Endothelial cell of umbilical vein (primary cell): ENCODE measurements around the gene PRUNE2. TPM values are rescaled to one million over a fixed set of nuclear protein-coding genes. Genes with fewer than 3 reads are reported as not detected.

Source experiments
- BruUV-seq: library from RNA; stranded (reverse); fragments of 400-500 nt; replicated peaks from 2 replicates; lab custom pipeline; 2021; lab: Mats Ljungman, UMichigan
- CTCF ChIA-PET: fragments of 300-600, 350-600 bp; sonication (Branson Sonifier 250); formaldehyde crosslinking; loops from one replicate; lab custom pipeline; 2021; ENCODE audit warnings: antibody characterized with exemption, inconsistent platforms; lab: Charles Lee
- POLR2A ChIA-PET: fragments of 300-600, 350-600 bp; sonication (Branson Sonifier 250); formaldehyde crosslinking; loops from one replicate; lab custom pipeline; 2021; ENCODE audit warnings: antibody characterized with exemption, inconsistent platforms; lab: Charles Lee
- DNase-seq: peaks from one replicate; pipeline ENCODE4 v3.0.0-alpha.2; 2011; ENCODE audit warnings: low read depth, low spot score
- FAIRE-seq: peaks from 2 replicates; lab custom pipeline; 2011; peaks lifted over from hg19 to GRCh38; lab: Jason Lieb, UNC
- H2AFZ ChIP-seq: 2 replicates; pipeline ENCODE4 v1.6.0; 2012; ENCODE audit warnings: low read depth, low read length, control low read depth, inconsistent platforms
- H3K27ac ChIP-seq: 2 replicates; pipeline ENCODE4 v1.5.1; 2011; ENCODE audit warnings: low read depth, mild to moderate bottlenecking, control low read depth, low read length, moderate library complexity; ENCODE audit not compliant: insufficient read depth
- H3K27me3 ChIP-seq, 2 experiments: 2 replicates each; pipeline versions ENCODE4 v1.6.0 to v1.6.1; 2011; ENCODE audit warnings: low read length in 2 of 2, mixed read lengths in 1 of 2; ENCODE audit not compliant: control insufficient read depth in 2 of 2, insufficient read depth in 2 of 2
- H3K36me3 ChIP-seq, 2 experiments: 2 replicates in 1 of 2; 3 replicates in 1 of 2; pipeline ENCODE4 v1.5.1; 2011; ENCODE audit warnings: low read length in 2 of 2, mild to moderate bottlenecking in 1 of 2, moderate library complexity in 1 of 2; ENCODE audit not compliant: control insufficient read depth in 2 of 2, insufficient read depth in 2 of 2; ENCODE audit errors: extremely low read depth in 1 of 2
- H3K4me1 ChIP-seq: 3 replicates; pipeline ENCODE4 v1.5.1; 2011; ENCODE audit warnings: mild to moderate bottlenecking, low read length; ENCODE audit not compliant: control insufficient read depth, insufficient read depth; ENCODE audit errors: extremely low read depth
- H3K4me2 ChIP-seq: 2 replicates; pipeline ENCODE4 v1.6.1; 2011; ENCODE audit warnings: low read length, control low read depth, mixed read lengths; ENCODE audit not compliant: insufficient read depth
- H3K4me3 ChIP-seq, 3 experiments: fragments of 200-600 bp in 1 of 3; sonication (generic), shearing (Covaris generic) in 1 of 3; replicated peaks in 1 of 3; 2 replicates each; pipeline ENCODE4 v1.5.1; 2011 to 2016; ENCODE audit warnings: control low read depth in 3 of 3, low read length in 3 of 3, mild to moderate bottlenecking in 2 of 3, inconsistent platforms in 1 of 3, low read depth in 1 of 3, moderate library complexity in 1 of 3; ENCODE audit not compliant: insufficient read depth in 1 of 3
- H3K79me2 ChIP-seq: 2 replicates; pipeline ENCODE4 v1.6.0; 2012; ENCODE audit warnings: low read length, inconsistent platforms; ENCODE audit not compliant: control insufficient read depth, insufficient read depth
- H3K9ac ChIP-seq: replicated peaks from 2 replicates; pipeline ENCODE3; 2011; ENCODE audit warnings: low read length, control low read depth; ENCODE audit not compliant: insufficient read depth; ENCODE audit errors: extremely low read depth
- H3K9me1 ChIP-seq: replicated peaks from 3 replicates; pipeline ENCODE4 v1.6.0; 2011; ENCODE audit warnings: mild to moderate bottlenecking, low read length; ENCODE audit not compliant: control insufficient read depth, insufficient read depth; ENCODE audit errors: extremely low read depth
- H3K9me3 ChIP-seq: replicated peaks from 2 replicates; pipeline ENCODE4 v1.5.1; 2012; ENCODE audit warnings: low read length, inconsistent platforms; ENCODE audit not compliant: control insufficient read depth, insufficient read depth
- H4K20me1 ChIP-seq: replicated peaks from 2 replicates; pipeline ENCODE3; 2011; ENCODE audit warnings: mild to moderate bottlenecking, low read length; ENCODE audit not compliant: control insufficient read depth, insufficient read depth; ENCODE audit errors: extremely low read depth
- CTCF ChIP-seq, 2 donors: IDR thresholded peaks; 1 replicate in 1 of 2; 2 replicates in 1 of 2; pipeline ENCODE4 v1.5.1; 2011; ENCODE audit warnings: low read length in 2 of 2, mild to moderate bottlenecking in 2 of 2, moderate library complexity in 2 of 2, control low read depth in 1 of 2, inconsistent platforms in 1 of 2, low read depth in 1 of 2; ENCODE audit not compliant: insufficient read depth in 1 of 2; ENCODE audit errors: extremely low read depth in 1 of 2
- FOS ChIP-seq: IDR thresholded peaks from 2 replicates; pipeline ENCODE4 v1.6.1; 2011; ENCODE audit warnings: mild to moderate bottlenecking, low read length, moderate library complexity, borderline replicate concordance; ENCODE audit not compliant: insufficient read depth
- GATA2 ChIP-seq: IDR thresholded peaks from 2 replicates; pipeline ENCODE4 v1.7.0; 2011; ENCODE audit warnings: low read depth, mild to moderate bottlenecking, moderate library complexity, mixed read lengths, low read length; ENCODE audit not compliant: insufficient read length, insufficient read depth
- MAX ChIP-seq: IDR thresholded peaks from 2 replicates; pipeline ENCODE4 v1.6.1; 2011; ENCODE audit not compliant: insufficient read depth, insufficient read length
- MYC ChIP-seq: IDR thresholded peaks from one replicate; pipeline ENCODE4 v1.6.1; 2011; ENCODE audit warnings: mild to moderate bottlenecking, low read depth, low read length
- POLR2AphosphoS5 ChIP-seq: IDR thresholded peaks from 2 replicates; pipeline ENCODE4 v1.6.1; 2012; ENCODE audit warnings: low read depth, mild to moderate bottlenecking, control low read depth, low read length, moderate library complexity; ENCODE audit not compliant: insufficient read depth
- dilution Hi-C: fragments of 300-500 bp; cut with MboI; formaldehyde crosslinking; loops from one replicate; pipeline ENCODE4 v1.15.0; 2019; ENCODE audit warnings: low sequenced_read_pairs; ENCODE audit not compliant: extremely low pct_ligation_motif_present
- intact Hi-C: fragments of 100-400 bp; cut with micrococcal nuclease; formaldehyde crosslinking; loops from one replicate; pipeline ENCODE4 v1.10.0; 2022
- polyA plus RNA-seq, 4 experiments: library from polyadenylated mRNA; depleted of rRNA in 3 of 4; stranded (reverse) in 3 of 4; unstranded in 1 of 4; fragments of >200 nt; gene quantifications; 2 replicates each; pipeline versions ENCODE4 v1.2.1 to v1.2.3, GENCODE V29; 2011 to 2012; ENCODE audit warnings: missing spikeins in 1 of 4
- total RNA-seq: library from RNA; stranded (reverse); gene quantifications from 2 replicates; pipeline ENCODE4 v1.2.3, GENCODE V29; 2021

PRUNE2 gene
- total and polyA plus RNA-seq, 2 donors (not counting 3 experiments of a cell fraction or from before 2014, with no cell fraction given): 15.8 to 21.7 TPM

GRCh38 chr9:76912636-76913275 lies 6.8 kb upstream of the PRUNE2 start:
- Histone ChIP-seq H3K9me3 (no peaks in the 10 kb centered on the region), H3K27ac (no peak overlapping the region), H3K9me1 (no peaks in the 10 kb centered on the region), H3K4me3 (no peak overlapping the region), H3K79me2 (no peaks in the 10 kb centered on the region), H2AFZ (no peak overlapping the region), H3K36me3 (no peaks in the 10 kb centered on the region), H3K4me2 (no peak overlapping the region), H3K4me1 (no peaks in the 10 kb centered on the region), H3K27me3 (peaks cover 0 to 2% of the 10 kb centered on the region in 2 experiments), H4K20me1 (no peaks in the 10 kb centered on the region), H3K9ac (no peak overlapping the region)
- FAIRE-seq (peak; percentile 46), DNase-seq (no peak)
- TF ChIP-seq CTCF (IDR thresholded peaks at IDR 0.05; ENCODE audit: extremely low read depth in 1 of 2, insufficient read depth in 1 of 2, low read depth in 1 of 2, low read length in 2 of 2) (no peak), GATA2 (no peak), FOS (no peak), MYC (no peak), MAX (no peak), POLR2AphosphoS5 (no peak)
- dilution Hi-C loops (no loop called here), intact Hi-C loops (no loop called here)
- ChIA-PET POLR2A (no interaction called here), CTCF (interaction anchor here (1.1 to 1.2 kb wide), 3 partner anchors 12 to 138 kb away, joined by 3 read pairs; no protein-coding TSS in a partner anchor)
- BruUV-seq: no TSS peak
